ENCODE measurements around the gene IGDCC3. TPM values are rescaled to one million over a fixed set of nuclear protein-coding genes. Genes with fewer than 3 reads are reported as not detected.

The IGDCC3 gene
- total and polyA plus RNA-seq, 2 of the 8 experiments (the other 6 are each of a cell fraction or from before 2014, with no cell fraction given), result 26.8 to 45.7 TPM

GRCh38 chr15:65390447-65390846, 12.6 kb upstream of the IGDCC3 start (continued):
- TF ChIP-seq CHD7 (IDR thresholded peaks at IDR 0.05; ENCODE audit: insufficient replicate concordance, low read length), result no peak
- TF ChIP-seq BRCA1 (IDR thresholded peaks at IDR 0.05; ENCODE audit: low read depth, low read length), result no peak
- TF ChIP-seq KDM5A (IDR thresholded peaks at IDR 0.05; ENCODE audit: low read length), result no peak
- no peak for TF ChIP-seq PHF8 (conservative IDR thresholded peaks at IDR 0.05; ENCODE audit: low read depth, low read length)
- TF ChIP-seq SRF (IDR thresholded peaks at IDR 0.05; ENCODE audit: low read depth, low read length), result no peak
- TF ChIP-seq SP4 (IDR thresholded peaks at IDR 0.05; ENCODE audit: low read length), result no peak
- TF ChIP-seq KDM1A (IDR thresholded peaks at IDR 0.05; ENCODE audit: borderline replicate concordance, low read length), result no peak
- no peak for TF ChIP-seq ASH2L (IDR thresholded peaks at IDR 0.05; ENCODE audit: low read length)
- TF ChIP-seq JUN (IDR thresholded peaks at IDR 0.05; ENCODE audit: low read depth, low read length), result no peak
- TF ChIP-seq SAP30 (IDR thresholded peaks at IDR 0.05; ENCODE audit: insufficient read depth, insufficient replicate concordance, low read length), result no peak
- TF ChIP-seq GABPA (IDR thresholded peaks at IDR 0.05; ENCODE audit: borderline replicate concordance, insufficient read depth, low read length), result no peak
- TF ChIP-seq POLR2AphosphoS5 (IDR thresholded peaks at IDR 0.05; ENCODE audit: low read depth, low read length), result no peak

Data from H1 (cell line).